WTC11 (cell line): ENCODE results near the gene CAMSAP1. TPM values are rescaled to one million over a fixed set of nuclear protein-coding genes. Genes with fewer than 3 reads are reported as not detected.

Experiments used
- ATAC-seq: fragments of 200-7000 bp; cut with Tn5 transposase; 2 replicates; pipeline ENCODE4 v1.10.0; 2021; ENCODE audit warnings: mild to moderate bottlenecking, moderate library complexity
- CTCF ChIA-PET: fragments of 300-600 bp; sonication (Branson Sonifier 250); formaldehyde crosslinking; loops from one replicate; lab custom pipeline; 2021; ENCODE audit warnings: antibody characterized with exemption; lab: Charles Lee
- POLR2A ChIA-PET: fragments of 350-600 bp; sonication (Branson Sonifier 250); formaldehyde crosslinking; loops from one replicate; lab custom pipeline; 2021; ENCODE audit warnings: antibody characterized with exemption; lab: Charles Lee
- DNase-seq: peaks from one replicate; pipeline ENCODE4 v3.0.0; 2021; ENCODE audit warnings: low spot score
- H3K27ac Mint-ChIP-seq: 2 replicates; pipeline ENCODE4 v1.8.0; 2021; ENCODE audit warnings: mixed read lengths
- H3K27me3 Mint-ChIP-seq: 2 replicates; pipeline ENCODE4 v1.8.0; 2021; ENCODE audit warnings: low read depth, mild to moderate bottlenecking, moderate library complexity, mixed read lengths
- H3K36me3 Mint-ChIP-seq: 2 replicates; pipeline ENCODE4 v1.8.0; 2021; ENCODE audit warnings: mixed read lengths
- H3K4me1 Mint-ChIP-seq: 2 replicates; pipeline ENCODE4 v1.8.0; 2022; ENCODE audit warnings: mixed read lengths
- H3K4me3 Mint-ChIP-seq: 2 replicates; pipeline ENCODE4 v1.8.0; 2021; ENCODE audit warnings: mild to moderate bottlenecking, moderate library complexity, mixed read lengths
- H3K9me3 Mint-ChIP-seq: 2 replicates; pipeline ENCODE4 v1.8.0; 2021; ENCODE audit warnings: mixed read lengths
- CREM ChIP-seq: sonication (generic); formaldehyde crosslinking; IDR thresholded peaks from 2 replicates; pipeline ENCODE4 v1.8.1; 2022; ENCODE audit warnings: mild to moderate bottlenecking, missing genetic modification reagents, moderate library complexity
- FOXJ3 ChIP-seq: sonication (generic); formaldehyde crosslinking; IDR thresholded peaks from 2 replicates; pipeline ENCODE4 v1.9.0; 2021; ENCODE audit warnings: missing genetic modification reagents, mild to moderate bottlenecking, borderline replicate concordance
- KAT7 ChIP-seq: sonication (generic); formaldehyde crosslinking; IDR thresholded peaks from 2 replicates; pipeline ENCODE4 v1.8.1; 2023; ENCODE audit warnings: missing genetic modification reagents, mild to moderate bottlenecking, borderline replicate concordance
- SMAD3 ChIP-seq: sonication (generic); formaldehyde crosslinking; IDR thresholded peaks from 2 replicates; pipeline ENCODE4 v1.8.0; 2022; ENCODE audit warnings: missing genetic modification reagents, mild to moderate bottlenecking, borderline replicate concordance
- ZNF219 ChIP-seq: sonication (generic); formaldehyde crosslinking; IDR thresholded peaks from 2 replicates; pipeline ENCODE4 v1.8.0; 2023; ENCODE audit warnings: missing genetic modification reagents, mild to moderate bottlenecking, borderline replicate concordance
- total RNA-seq: library from RNA; stranded (reverse); gene quantifications from 3 replicates; pipeline ENCODE4 v1.2.3, GENCODE V29; 2021
- TF ChIP-seq, protein P1 (sequence below): fragments of 250-450 bp; sonication (Bioruptor Pico); IDR thresholded peaks from 2 replicates; pipeline ENCODE4 v1.9.0; 2021; ENCODE audit warnings: mild to moderate bottlenecking
- TF ChIP-seq, protein P2 (sequence below): sonication (generic); formaldehyde crosslinking; IDR thresholded peaks from 2 replicates; pipeline ENCODE4 v1.8.0; 2022; ENCODE audit warnings: mild to moderate bottlenecking, missing genetic modification reagents
- TF ChIP-seq, protein P3 (sequence below): sonication (generic); formaldehyde crosslinking; IDR thresholded peaks from 2 replicates; pipeline ENCODE4 v1.8.0; 2022; ENCODE audit warnings: mild to moderate bottlenecking, missing genetic modification reagents
- TF ChIP-seq, protein P4 (sequence below): sonication (generic); formaldehyde crosslinking; IDR thresholded peaks from 2 replicates; pipeline ENCODE4 v1.8.1; 2023; ENCODE audit warnings: mild to moderate bottlenecking, moderate library complexity, missing genetic modification reagents
- TF ChIP-seq, protein P5 (sequence below): fragments of 250-450 bp; sonication (Bioruptor Pico); IDR thresholded peaks from 2 replicates; pipeline ENCODE4 v1.9.0; 2021; ENCODE audit warnings: mild to moderate bottlenecking, borderline replicate concordance
- TF ChIP-seq, protein P6 (sequence below): sonication (generic); formaldehyde crosslinking; IDR thresholded peaks from 2 replicates; pipeline ENCODE4 v1.8.1; 2023; ENCODE audit warnings: mild to moderate bottlenecking, missing genetic modification reagents
- TF ChIP-seq, protein P7 (sequence below): sonication (generic); formaldehyde crosslinking; IDR thresholded peaks from 2 replicates; pipeline ENCODE4 v1.8.1; 2022; ENCODE audit warnings: low read depth, mild to moderate bottlenecking, moderate library complexity, missing genetic modification reagents, borderline replicate concordance

The CAMSAP1 gene
- total RNA-seq, 1 experiment from 2014 or later, result 40.5 TPM

DNA sequence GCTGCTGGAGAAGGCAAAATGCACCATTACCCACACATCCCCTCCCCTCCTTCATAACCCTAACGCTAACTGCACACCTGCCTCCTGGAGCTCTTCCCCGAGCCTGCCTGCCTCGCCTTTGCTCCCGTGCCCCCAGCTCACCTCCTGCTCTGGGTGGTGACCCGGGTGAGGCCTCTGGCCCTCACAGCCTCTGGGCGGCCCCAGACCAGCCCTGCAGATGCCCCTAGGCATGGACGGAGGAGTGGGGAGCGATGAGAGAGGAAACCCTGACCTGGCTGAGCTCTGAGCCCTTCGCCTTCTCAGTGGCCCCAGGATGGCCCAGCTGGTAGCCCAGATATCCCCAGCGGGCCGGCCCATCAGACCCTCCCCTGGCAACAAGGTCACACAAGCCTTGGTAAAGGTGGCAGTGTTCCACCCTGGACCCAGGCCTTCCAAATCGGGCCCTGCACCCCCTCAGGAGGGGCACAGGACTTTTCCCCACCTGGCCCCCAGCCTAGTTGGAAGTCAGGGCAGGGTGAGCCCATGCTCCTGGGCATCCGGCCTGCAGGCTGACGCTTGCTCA, 14.5 kb upstream of the CAMSAP1 start:
- ATAC-seq (no peak), DNase-seq (no peak)
- H3K4me3 Mint-ChIP-seq, result no peak overlapping the region
- H3K4me1 Mint-ChIP-seq, result no peaks in the 10 kb centered on the region; the same call in 1 of the 2 replicates
- peaks cover 20% of the 10 kb centered on the region for H3K9me3 Mint-ChIP-seq
- peaks cover 23% of the 10 kb centered on the region for H3K27me3 Mint-ChIP-seq
- H3K36me3 Mint-ChIP-seq, result peaks cover 33% of the 10 kb centered on the region
- TF ChIP-seq FOXJ3 (CRISPR knock-in tag) (no peak), CREM (no peak), KAT7 (CRISPR knock-in tag) (no peak), SMAD3 (CRISPR knock-in tag) (no peak)
- TF ChIP-seq, protein P1, sequence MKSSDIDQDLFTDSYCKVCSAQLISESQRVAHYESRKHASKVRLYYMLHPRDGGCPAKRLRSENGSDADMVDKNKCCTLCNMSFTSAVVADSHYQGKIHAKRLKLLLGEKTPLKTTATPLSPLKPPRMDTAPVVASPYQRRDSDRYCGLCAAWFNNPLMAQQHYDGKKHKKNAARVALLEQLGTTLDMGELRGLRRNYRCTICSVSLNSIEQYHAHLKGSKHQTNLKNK (CRISPR knock-in tag), result no peak
- TF ChIP-seq, protein P2, sequence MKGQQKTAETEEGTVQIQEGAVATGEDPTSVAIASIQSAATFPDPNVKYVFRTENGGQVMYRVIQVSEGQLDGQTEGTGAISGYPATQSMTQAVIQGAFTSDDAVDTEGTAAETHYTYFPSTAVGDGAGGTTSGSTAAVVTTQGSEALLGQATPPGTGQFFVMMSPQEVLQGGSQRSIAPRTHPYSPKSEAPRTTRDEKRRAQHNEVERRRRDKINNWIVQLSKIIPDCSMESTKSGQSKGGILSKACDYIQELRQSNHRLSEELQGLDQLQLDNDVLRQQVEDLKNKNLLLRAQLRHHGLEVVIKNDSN (CRISPR knock-in tag), result no peak
- TF ChIP-seq, protein P3, sequence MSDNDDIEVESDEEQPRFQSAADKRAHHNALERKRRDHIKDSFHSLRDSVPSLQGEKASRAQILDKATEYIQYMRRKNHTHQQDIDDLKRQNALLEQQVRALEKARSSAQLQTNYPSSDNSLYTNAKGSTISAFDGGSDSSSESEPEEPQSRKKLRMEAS (CRISPR knock-in tag), result no peak
- TF ChIP-seq, protein P4, sequence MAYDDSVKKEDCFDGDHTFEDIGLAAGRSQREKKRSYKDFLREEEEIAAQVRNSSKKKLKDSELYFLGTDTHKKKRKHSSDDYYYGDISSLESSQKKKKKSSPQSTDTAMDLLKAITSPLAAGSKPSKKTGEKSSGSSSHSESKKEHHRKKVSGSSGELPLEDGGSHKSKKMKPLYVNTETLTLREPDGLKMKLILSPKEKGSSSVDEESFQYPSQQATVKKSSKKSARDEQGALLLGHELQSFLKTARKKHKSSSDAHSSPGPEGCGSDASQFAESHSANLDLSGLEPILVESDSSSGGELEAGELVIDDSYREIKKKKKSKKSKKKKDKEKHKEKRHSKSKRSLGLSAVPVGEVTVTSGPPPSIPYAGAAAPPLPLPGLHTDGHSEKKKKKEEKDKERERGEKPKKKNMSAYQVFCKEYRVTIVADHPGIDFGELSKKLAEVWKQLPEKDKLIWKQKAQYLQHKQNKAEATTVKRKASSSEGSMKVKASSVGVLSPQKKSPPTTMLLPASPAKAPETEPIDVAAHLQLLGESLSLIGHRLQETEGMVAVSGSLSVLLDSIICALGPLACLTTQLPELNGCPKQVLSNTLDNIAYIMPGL (CRISPR knock-in tag), result no peak
- CTCF ChIA-PET, result no interaction called here
- no peak overlapping the region for H3K27ac Mint-ChIP-seq
- POLR2A ChIA-PET, result interaction anchor here (1.2 kb wide), 1 partner anchor 281 kb away, joined by 6 read pairs; no protein-coding TSS in a partner anchor

DNA sequence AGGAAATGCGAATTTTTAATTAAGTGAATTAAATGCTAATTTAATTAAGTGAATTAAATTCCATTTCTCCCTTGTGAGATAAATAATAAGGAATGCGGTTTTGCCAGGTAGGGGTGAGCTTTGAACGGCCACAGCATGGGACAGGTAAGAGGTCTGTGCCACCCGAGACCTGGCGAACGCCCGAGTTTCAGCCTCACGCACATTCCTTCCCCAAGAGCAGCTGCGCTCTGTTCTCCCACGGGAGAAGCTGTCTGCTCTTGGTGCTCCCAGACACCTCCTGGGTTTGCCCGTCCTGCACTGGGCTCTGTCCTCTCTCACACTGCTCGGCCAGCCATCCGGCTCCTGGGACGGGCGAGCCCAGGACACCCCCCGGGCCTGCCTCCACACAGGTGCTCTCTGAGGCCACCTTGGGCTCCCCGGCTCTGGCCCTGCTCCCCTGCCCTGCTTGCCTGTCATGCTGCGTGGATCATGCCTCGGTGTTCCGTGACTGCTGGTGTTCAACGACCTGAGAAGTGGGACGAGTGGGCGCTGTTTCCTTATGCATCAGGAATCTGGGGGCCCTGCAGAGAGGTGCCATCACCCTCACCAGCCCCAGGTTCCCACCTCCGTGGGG, 13.7 kb upstream of the CAMSAP1 start:
- H3K36me3 Mint-ChIP-seq, result peaks cover 41% of the 10 kb centered on the region
- CTCF ChIA-PET, result no interaction called here
- H3K4me1 Mint-ChIP-seq, result no peaks in the 10 kb centered on the region; the same call in 1 of the 2 replicates
- POLR2A ChIA-PET, result no interaction called here
- peaks cover 27% of the 10 kb centered on the region for H3K9me3 Mint-ChIP-seq
- H3K27ac Mint-ChIP-seq, result no peak overlapping the region
- ATAC-seq (no peak), DNase-seq (no peak)
- H3K4me3 Mint-ChIP-seq, result no peak overlapping the region
- TF ChIP-seq, protein P5, sequence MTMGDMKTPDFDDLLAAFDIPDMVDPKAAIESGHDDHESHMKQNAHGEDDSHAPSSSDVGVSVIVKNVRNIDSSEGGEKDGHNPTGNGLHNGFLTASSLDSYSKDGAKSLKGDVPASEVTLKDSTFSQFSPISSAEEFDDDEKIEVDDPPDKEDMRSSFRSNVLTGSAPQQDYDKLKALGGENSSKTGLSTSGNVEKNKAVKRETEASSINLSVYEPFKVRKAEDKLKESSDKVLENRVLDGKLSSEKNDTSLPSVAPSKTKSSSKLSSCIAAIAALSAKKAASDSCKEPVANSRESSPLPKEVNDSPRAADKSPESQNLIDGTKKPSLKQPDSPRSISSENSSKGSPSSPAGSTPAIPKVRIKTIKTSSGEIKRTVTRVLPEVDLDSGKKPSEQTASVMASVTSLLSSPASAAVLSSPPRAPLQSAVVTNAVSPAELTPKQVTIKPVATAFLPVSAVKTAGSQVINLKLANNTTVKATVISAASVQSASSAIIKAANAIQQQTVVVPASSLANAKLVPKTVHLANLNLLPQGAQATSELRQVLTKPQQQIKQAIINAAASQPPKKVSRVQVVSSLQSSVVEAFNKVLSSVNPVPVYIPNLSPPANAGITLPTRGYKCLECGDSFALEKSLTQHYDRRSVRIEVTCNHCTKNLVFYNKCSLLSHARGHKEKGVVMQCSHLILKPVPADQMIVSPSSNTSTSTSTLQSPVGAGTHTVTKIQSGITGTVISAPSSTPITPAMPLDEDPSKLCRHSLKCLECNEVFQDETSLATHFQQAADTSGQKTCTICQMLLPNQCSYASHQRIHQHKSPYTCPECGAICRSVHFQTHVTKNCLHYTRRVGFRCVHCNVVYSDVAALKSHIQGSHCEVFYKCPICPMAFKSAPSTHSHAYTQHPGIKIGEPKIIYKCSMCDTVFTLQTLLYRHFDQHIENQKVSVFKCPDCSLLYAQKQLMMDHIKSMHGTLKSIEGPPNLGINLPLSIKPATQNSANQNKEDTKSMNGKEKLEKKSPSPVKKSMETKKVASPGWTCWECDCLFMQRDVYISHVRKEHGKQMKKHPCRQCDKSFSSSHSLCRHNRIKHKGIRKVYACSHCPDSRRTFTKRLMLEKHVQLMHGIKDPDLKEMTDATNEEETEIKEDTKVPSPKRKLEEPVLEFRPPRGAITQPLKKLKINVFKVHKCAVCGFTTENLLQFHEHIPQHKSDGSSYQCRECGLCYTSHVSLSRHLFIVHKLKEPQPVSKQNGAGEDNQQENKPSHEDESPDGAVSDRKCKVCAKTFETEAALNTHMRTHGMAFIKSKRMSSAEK, result no peak
- TF ChIP-seq, protein P1 (CRISPR knock-in tag), result no peak
- TF ChIP-seq, protein P6, sequence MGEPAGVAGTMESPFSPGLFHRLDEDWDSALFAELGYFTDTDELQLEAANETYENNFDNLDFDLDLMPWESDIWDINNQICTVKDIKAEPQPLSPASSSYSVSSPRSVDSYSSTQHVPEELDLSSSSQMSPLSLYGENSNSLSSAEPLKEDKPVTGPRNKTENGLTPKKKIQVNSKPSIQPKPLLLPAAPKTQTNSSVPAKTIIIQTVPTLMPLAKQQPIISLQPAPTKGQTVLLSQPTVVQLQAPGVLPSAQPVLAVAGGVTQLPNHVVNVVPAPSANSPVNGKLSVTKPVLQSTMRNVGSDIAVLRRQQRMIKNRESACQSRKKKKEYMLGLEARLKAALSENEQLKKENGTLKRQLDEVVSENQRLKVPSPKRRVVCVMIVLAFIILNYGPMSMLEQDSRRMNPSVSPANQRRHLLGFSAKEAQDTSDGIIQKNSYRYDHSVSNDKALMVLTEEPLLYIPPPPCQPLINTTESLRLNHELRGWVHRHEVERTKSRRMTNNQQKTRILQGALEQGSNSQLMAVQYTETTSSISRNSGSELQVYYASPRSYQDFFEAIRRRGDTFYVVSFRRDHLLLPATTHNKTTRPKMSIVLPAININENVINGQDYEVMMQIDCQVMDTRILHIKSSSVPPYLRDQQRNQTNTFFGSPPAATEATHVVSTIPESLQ (CRISPR knock-in tag), result no peak
- TF ChIP-seq ZNF219 (CRISPR knock-in tag), result no peak
- TF ChIP-seq, protein P7, sequence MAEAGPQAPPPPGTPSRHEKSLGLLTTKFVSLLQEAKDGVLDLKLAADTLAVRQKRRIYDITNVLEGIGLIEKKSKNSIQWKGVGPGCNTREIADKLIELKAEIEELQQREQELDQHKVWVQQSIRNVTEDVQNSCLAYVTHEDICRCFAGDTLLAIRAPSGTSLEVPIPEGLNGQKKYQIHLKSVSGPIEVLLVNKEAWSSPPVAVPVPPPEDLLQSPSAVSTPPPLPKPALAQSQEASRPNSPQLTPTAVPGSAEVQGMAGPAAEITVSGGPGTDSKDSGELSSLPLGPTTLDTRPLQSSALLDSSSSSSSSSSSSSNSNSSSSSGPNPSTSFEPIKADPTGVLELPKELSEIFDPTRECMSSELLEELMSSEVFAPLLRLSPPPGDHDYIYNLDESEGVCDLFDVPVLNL (CRISPR knock-in tag), result no peak
- TF ChIP-seq, protein P4 (CRISPR knock-in tag), result no peak
- H3K27me3 Mint-ChIP-seq, result peaks cover 31% of the 10 kb centered on the region
